Nephron (organoid): ENCODE measurements around the gene HSPB7.
A peak's percentile ranks its signal among the peaks of the same experiment; 100 is the strongest.
"Not testable (repeated sequence)": the region's sequence is repeated elsewhere in the genome, so short reads cannot be mapped to it uniquely, and the experiment has no call there.

ENCODE experiments used
- H3K27ac Mint-ChIP-seq, 3 experiments: 2 replicates each; pipeline ENCODE4 v1.8.0; 2020; ENCODE audit warnings: mixed read lengths in 3 of 3, mild to moderate bottlenecking in 2 of 3, moderate library complexity in 1 of 3
- H3K27me3 Mint-ChIP-seq: 2 replicates; pipeline ENCODE4 v1.8.0; 2021; ENCODE audit warnings: low read depth, mild to moderate bottlenecking, moderate library complexity, mixed read lengths
- H3K36me3 Mint-ChIP-seq: 2 replicates; pipeline ENCODE4 v1.8.0; 2020; ENCODE audit warnings: low read depth, mixed read lengths
- H3K4me1 Mint-ChIP-seq: 2 replicates; pipeline ENCODE4 v1.8.0; 2020; ENCODE audit warnings: mixed read lengths
- H3K4me3 Mint-ChIP-seq, 3 experiments: 2 replicates each; pipeline ENCODE4 v1.8.0; 2020; ENCODE audit warnings: mild to moderate bottlenecking in 3 of 3, mixed read lengths in 3 of 3, moderate library complexity in 2 of 3
- H3K9me3 Mint-ChIP-seq: 2 replicates; pipeline ENCODE4 v1.8.0; 2020; ENCODE audit warnings: mixed read lengths
- TF ChIP-seq, protein P1 (sequence below), 3 experiments: fragments of 200-600 bp; sonication (generic); IDR thresholded peaks; one replicate each; pipeline ENCODE4 v1.5.0; 2021; ENCODE audit warnings: antibody characterized with exemption in 3 of 3; ENCODE audit not compliant: unreplicated experiment in 3 of 3

HSPB7 gene

DNA sequence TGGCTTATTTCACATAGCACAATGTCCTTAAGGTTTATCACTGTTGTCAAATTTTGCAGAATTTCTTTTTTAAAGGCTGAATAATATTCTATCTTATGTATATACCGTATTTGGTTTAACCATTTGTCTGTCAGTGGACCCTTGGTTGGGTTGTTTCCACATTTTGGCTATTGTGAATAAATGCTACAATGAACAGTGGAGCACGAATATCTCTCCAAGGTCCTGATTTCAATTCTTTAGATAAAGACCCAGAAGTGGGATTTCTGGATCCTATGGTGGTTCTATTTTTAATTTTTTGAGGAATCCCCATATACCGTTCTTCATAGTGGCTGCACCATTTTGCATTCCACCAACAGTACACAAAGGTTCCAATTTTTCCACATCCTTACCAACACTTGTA is 36.2 kb downstream of the HSPB7 start:
- Mint-ChIP-seq H3K36me3 (no peaks in the 10 kb centered on the region), H3K27me3 (peaks cover 14% of the 10 kb centered on the region), H3K4me3 (no peak overlapping the region), H3K4me1 (peaks cover 2% of the 10 kb centered on the region), H3K27ac (no peak overlapping the region), H3K9me3 (peaks cover 9% of the 10 kb centered on the region)
- TF ChIP-seq, protein P1, sequence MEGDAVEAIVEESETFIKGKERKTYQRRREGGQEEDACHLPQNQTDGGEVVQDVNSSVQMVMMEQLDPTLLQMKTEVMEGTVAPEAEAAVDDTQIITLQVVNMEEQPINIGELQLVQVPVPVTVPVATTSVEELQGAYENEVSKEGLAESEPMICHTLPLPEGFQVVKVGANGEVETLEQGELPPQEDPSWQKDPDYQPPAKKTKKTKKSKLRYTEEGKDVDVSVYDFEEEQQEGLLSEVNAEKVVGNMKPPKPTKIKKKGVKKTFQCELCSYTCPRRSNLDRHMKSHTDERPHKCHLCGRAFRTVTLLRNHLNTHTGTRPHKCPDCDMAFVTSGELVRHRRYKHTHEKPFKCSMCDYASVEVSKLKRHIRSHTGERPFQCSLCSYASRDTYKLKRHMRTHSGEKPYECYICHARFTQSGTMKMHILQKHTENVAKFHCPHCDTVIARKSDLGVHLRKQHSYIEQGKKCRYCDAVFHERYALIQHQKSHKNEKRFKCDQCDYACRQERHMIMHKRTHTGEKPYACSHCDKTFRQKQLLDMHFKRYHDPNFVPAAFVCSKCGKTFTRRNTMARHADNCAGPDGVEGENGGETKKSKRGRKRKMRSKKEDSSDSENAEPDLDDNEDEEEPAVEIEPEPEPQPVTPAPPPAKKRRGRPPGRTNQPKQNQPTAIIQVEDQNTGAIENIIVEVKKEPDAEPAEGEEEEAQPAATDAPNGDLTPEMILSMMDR (IDR thresholded peaks at IDR 0.05; ENCODE audit: unreplicated experiment in 3 of 3), result no peak

GRCh38 chr1:15977947-15978346 is 39.9 kb downstream of the HSPB7 start:
- Mint-ChIP-seq H3K4me1 (peaks cover 18% of the 10 kb centered on the region), H3K36me3 (peaks cover 11% of the 10 kb centered on the region), H3K4me3 (peak overlapping the region in 1 of 3 experiments; percentile 60)
- not testable (repeated sequence) for H3K9me3 Mint-ChIP-seq, H3K27me3 Mint-ChIP-seq, H3K27ac Mint-ChIP-seq

DNA sequence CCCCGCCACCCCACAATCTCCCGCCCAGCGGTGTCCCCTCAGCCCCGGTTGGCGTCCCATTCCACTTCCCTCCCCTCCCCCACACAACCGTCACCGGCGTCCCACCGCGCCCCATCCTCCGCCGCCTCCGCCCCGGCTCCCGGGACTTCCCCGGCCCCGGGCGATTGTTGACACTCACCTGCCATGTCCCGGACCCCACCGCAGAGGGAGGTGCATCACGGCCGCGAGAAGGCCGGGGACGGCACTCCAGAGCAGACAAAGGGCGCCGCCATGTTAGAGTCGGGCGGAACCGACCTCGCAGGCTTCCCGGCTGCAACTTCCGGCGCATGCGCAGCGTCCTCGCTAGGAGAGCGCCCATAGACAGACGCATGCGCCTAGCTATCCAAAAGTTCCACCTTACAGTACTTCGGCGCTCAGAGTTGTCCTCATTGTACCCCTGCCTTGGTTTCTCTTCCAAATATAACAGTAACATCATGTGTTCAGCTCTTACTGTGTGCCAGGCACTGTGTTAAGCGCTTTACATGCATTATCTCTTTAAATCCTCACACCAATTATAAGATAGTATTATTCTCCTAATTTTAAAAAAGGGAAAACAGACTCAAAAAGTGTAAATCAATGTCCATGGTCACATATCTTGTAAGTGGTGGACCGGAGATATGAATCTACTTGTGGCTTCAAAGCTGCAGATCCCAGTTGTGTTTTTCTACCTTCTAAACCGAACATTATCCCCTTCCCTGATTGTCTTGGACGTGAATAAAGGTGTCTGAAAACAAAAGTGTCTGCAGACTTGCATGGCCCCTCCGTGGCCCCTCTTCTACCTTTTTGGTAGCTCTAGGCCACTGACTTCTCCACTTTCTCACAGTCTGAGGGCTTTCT is 41.8 kb downstream of the HSPB7 start, which contains the start of gene ZBTB17:
ZBTB17 (minus strand) TSS at position 297 of the 876 bp plus-strand sequence. CDS start 27,606 bp downstream, outside the sequence.
- peaks cover 18% of the 10 kb centered on the region for H3K4me1 Mint-ChIP-seq
- H3K36me3 Mint-ChIP-seq, result peaks cover 25% of the 10 kb centered on the region
- peak within 1 kb of the TSS; percentile 92 to 94 (median 94) for H3K4me3 Mint-ChIP-seq
- peak within 1 kb of the TSS; percentile 63 to 77 (median 75) for H3K27ac Mint-ChIP-seq
- TF ChIP-seq, protein P1 (IDR thresholded peaks at IDR 0.05; ENCODE audit: unreplicated experiment in 3 of 3), result no peak
- H3K9me3 Mint-ChIP-seq, result peaks cover 7% of the 10 kb centered on the region
- H3K27me3 Mint-ChIP-seq, result no peaks in the 10 kb centered on the region

DNA sequence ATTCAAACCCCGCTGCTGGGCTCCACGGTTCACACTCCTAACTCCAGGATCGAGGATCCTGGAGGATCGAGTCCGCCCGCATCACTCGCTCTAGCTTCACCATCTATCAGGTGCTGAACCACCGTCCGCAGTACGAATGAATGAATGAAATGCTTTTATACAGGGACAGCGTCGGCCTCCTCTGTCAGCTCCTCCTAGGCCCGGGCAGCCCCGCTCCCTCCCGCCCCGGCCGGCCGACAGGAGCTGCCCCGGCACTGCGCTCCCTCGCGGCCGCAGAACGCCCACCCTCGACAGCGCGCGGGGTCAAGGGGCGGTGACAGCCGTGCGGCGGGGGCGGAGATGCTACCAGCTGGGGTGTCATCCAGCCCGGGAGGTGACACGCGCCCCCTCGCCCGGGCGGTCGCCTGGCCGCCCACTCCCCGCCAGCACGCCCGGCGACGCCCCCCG is 42.5 kb downstream of the HSPB7 start:
- Mint-ChIP-seq H3K36me3 (peaks cover 32% of the 10 kb centered on the region), H3K9me3 (peaks cover 5% of the 10 kb centered on the region), H3K4me1 (peaks cover 18% of the 10 kb centered on the region), H3K27me3 (no peaks in the 10 kb centered on the region), H3K27ac (peak overlapping the region in 2 of 3 experiments; percentile 48 to 75), H3K4me3 (peak overlapping the region; percentile 92 to 94 (median 94))
- TF ChIP-seq, protein P1 (IDR thresholded peaks at IDR 0.05; ENCODE audit: unreplicated experiment in 3 of 3), result peak in 1 of 3 experiments; percentile 41

GRCh38 chr1:15974855-15975254 is 43.0 kb downstream of the HSPB7 start:
- Mint-ChIP-seq H3K4me1 (peaks cover 18% of the 10 kb centered on the region), H3K27me3 (no peaks in the 10 kb centered on the region), H3K9me3 (peaks cover 7% of the 10 kb centered on the region), H3K4me3 (peak overlapping the region; percentile 92 to 94 (median 94)), H3K27ac (peak overlapping the region in 2 of 3 experiments; percentile 48 to 75), H3K36me3 (peaks cover 37% of the 10 kb centered on the region)
- TF ChIP-seq, protein P1 (IDR thresholded peaks at IDR 0.05; ENCODE audit: unreplicated experiment in 3 of 3), result no peak

DNA sequence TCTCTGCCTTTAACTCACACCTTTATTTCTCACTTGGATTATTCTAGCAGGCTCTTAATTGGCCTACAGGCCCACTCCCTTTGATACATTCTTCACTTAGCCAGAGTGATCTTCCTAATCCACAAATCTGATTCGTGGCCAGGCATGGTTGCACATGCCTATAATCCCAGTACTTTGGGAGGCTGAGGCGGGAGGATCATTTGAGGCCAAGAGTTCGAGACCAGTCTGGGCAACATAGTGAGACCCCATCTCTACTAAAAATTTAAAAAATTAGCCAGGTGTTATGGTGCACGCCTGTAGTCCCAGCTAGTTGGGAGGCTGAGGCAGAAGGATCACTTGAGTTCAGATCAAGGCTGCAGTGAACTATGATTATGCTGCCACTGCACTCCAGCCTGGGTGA is 44.1 kb downstream of the HSPB7 start:
- peaks cover 2% of the 10 kb centered on the region for H3K9me3 Mint-ChIP-seq
- peaks cover 18% of the 10 kb centered on the region for H3K4me1 Mint-ChIP-seq
- TF ChIP-seq, protein P1 (IDR thresholded peaks at IDR 0.05; ENCODE audit: unreplicated experiment in 3 of 3), result no peak
- H3K27ac Mint-ChIP-seq, result no peak overlapping the region
- H3K36me3 Mint-ChIP-seq, result peaks cover 46% of the 10 kb centered on the region
- H3K4me3 Mint-ChIP-seq, result peak overlapping the region in 1 of 3 experiments; percentile 44
- H3K27me3 Mint-ChIP-seq, result no peaks in the 10 kb centered on the region
